Inflammatory macrophage (primary cell): ENCODE results near the gene OVAAL.

Experiments
- DNase-seq, 2 donors: peaks; one replicate each; pipeline ENCODE4 v3.0.0-alpha.2; 2020 to 2022

Gene OVAAL

DNA sequence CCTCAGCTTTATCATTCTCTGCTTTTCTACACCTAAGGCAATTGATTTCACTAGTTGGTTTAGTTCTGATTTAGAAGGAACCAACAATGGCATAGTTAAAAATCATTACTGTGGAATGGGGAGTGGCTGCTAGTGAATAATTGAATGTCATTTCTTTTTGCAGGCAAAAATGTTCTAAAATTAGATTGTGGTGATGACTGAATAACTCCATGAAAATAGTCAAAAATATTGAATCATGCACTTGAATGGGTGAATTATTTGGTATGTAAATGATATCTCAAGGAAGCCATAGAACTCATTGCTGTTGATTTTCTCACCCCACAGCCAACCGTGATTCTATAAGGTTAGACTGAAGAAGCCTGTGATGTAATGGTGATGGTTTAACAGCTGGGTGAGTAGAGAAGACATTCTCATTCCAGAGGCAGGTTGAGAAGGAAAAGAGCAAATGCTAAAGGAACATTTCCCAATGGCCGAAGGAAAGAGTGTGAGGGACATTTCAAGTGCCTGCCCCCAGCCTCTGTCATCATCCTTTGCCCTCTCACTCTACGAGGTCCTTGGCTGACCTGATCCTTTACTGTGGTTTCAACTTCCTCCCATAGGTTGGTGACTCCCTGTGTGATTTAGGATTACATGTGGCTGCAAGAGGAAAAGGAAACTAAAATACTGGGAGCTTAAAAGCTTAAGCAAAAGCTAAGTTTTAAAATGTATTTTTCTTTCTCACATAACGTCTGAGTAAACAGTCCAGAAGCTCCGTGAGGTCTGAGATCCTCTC is 12.5 kb downstream of the OVAAL start:
- DNase-seq, result peak; percentile 12 to 41

DNA sequence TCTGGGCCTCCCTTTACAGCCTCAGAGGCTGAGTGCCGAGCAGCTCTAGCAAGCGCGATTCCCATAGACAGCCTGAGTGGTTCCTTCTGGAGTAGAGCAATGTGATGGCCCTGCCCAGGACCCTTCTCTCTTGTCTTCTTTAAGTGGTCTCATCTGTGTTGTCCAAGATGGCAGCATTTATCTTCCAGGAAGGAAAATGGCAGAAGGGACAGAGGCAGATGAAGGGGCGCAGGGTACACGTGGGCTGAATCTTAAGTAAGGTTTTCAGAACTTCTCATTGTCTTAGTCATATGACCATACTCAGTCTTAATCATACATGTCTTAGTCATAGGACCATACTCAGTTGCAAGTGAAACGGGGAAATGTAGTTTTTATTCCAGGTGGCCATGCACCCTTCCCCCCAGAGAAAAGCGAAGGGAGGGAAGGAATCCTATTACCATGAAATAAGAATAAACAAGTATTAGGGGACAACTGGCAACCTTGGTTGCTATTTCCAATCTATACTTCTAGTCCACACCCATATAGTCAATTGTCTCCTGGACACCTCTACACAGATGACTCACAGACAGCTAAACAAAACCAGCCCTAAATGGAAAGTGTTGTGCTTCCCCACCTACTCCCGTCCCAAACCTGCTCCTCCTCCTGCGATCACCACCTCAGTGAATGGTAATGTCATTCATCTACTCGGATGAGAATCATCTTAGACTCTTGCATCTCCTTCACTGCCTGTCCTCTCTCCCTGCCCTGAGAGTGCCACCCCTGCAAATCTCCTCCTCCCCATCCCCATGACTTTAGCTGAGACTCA is 13.3 kb downstream of the OVAAL start:
- DNase-seq, result peak; percentile 47 to 50

DNA sequence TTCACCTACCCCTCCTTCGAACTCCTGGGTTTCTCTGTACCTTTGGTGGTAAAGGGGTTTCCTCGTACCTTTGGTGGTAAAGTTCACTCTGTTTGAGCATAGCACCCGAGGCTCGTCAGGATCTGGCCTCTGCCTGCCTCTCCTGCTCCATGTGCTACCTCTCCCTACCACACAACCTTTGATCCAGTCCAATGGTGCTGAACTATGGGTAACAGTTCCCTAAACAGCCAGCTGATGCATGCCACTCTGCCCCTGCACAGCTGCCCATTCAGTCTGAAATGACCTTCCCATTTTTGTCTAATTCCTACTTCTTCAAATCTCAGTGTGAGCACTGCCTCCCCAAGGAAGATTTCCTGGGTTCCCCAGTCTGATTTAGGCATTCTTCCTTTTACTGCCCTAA is 14.0 kb downstream of the OVAAL start:
- DNase-seq, result peak; percentile 45 to 59

DNA sequence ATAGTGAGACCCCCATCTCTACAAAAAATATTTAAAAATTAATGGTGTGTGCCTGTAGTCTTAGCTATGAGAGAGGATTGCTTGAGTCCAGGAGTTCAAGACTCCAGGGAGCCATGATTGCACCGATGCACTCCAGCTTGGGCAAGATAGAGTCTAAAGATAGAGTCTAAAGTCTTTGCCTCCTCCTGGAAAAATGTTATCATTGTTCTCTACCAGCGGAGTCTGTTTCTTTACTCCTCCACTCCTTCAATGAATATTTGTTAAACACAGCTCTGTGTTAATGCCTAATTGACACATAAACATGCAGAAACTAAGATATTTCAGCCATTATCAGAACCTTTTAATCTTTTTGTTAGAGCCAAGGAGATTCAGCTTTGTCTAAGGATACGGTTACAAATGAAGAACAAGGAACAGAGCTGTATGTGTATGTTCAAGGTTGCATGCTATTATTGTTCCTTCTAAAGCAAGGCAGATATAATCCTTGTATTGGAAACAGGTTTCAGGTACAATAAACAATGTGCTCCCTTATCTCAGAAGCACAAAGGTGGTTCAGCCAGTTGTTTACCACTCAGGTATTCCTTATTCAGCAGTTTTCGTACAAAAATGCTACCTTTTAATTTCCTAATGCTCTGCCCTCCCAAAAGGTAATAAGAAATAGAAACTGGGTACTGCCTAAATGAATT is 15.4 kb downstream of the OVAAL start:
- DNase-seq, result no peak

DNA sequence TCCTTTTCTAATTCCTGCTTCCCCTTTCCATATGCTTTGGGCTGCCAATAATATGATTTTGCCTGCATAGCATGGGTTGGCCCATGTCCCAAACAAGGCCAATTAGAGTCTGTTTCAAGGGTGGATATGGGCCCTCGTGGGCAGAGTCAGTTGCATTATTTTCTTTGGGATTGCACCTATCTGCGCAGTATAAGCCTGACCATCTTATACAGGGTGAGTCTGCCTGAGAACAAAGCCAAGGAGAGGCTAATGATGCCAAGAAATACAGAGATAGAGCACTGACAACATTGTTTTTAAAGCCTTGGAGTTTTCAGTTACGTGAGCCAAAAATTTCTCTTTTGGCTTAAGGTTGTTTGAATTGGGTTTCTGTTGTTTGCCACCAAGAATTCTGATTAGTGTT is 18.6 kb downstream of the OVAAL start:
- no peak for DNase-seq

DNA sequence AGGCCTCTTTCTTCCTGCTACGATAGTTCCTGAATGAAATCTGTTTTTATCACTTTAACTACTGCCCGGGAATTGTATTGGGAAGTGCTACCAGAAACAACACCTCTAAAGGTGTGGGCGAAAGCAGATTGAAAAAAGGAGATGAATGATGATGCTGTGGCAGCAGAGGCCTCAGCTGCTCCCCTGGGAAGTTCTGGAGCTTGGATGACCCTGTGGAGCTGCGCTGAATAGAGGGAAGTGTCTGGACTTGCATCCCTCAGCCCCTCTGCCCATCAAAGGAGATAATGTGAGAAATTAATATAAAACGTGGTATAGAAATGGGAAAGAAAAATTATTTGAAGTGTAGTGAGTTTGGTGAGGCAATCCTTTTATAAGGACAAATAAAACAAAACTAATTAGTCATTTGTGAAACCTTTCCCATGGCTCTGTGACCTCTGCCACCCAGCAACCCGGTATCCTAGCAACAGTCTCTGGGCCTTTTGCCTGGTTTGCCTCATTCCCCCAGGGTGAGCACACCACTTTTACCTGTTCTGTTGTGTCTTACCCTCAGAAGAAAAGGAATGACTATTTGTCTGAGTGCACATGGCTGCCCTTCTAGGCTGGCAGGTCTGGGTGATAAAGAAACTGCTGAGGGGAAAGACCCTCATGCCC is 21.3 kb downstream of the OVAAL start:
- DNase-seq, result no peak

DNA sequence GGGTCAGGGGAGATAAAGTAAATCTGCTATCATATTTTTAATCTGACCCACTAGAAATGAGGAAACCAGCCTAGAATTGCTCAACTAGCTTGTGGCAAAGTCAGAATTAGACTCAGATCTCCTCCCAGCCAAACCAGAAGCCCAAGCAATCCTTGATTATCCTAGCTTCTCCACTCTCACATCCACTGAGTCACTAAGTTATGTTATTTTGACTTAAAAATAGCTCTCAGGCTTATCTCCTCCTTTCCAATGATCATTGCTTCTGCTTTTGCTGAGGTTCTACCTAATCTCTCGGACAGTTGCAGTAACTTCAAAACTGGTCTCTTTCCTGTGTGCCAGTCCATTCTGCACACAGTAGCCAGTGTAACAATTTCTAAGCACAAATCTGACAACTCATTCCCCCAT is 22.9 kb downstream of the OVAAL start:
- DNase-seq, result peak; percentile 31 to 46

DNA sequence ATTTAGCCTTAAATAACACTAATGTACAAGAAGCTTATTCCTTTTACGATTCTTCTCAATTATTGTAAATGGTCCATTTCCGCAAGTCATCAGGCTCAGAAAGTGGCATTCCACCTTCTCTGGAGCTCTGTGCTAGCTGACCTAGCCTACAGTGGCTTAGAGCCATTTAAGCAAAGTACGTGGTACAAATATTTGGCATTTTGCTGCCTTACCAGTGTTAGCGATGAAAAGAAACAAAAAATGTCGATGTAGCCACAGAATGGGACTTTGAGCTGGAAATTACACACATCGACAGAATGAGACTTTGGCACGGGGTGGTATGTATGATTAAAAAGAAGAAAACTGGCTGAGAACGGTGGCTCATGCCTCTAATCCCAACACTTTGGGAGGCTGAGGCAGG is 26.1 kb downstream of the OVAAL start:
- DNase-seq, result no peak

DNA sequence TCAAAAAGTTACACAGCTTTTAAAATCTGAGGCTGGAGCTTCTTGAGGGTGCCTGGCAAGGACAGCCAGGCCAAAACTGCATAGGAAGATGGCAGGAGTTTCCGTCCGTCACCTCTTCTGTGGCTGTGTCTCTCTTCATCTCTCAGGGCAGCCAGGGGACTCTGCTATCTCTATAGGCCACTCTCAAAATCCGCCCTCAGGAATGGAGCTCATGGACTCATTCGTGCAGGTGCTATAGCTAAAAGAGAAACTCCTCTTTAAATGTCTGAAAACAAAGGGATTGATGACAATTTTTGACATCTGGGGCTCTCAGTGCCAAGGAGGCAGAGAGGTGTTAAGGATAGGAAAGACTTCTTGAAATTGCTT is 27.2 kb downstream of the OVAAL start:
- DNase-seq, result no peak

DNA sequence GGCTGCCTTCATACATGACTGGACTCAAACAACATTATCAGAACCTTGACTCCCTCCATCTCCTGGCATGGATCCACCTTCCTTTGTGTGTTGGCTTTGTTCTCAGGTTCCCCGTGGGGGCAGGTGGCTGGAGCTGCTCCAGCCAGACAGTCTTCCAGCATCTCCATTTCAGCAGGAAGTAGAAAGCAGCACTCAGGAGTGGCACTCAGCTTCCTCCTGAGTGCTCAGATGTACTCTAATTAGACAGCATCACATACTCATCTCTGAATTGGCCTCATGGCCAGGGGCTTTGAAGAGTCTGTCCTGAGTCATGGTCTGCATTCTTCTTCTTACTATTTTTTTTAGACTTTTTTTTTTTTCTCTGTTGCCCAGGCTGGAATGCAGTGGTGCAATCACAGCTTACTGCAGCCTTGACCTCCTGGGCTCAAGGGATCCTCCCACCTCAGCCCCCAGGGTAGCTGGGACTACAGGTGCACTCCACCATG is 27.9 kb downstream of the OVAAL start:
- no peak for DNase-seq

DNA sequence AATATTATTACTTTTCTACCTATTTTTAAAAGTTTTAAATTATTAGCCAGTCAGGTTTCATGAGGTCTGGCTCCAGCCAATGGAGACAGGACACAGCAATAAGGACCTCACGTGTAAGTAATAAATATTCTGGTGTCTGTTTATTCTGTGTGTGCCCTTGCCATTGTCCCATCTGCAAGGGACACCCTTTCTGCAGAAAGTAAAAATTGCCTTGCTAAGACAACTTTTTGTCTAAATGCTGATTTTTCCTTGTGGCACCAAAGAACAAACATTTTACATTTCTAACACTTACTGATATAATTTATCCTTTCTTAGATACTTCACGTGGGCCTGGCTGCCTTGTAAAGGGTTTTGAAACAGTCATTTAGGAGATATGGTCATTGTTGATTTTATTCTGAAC is 29.4 kb downstream of the OVAAL start:
- DNase-seq, result no peak

DNA sequence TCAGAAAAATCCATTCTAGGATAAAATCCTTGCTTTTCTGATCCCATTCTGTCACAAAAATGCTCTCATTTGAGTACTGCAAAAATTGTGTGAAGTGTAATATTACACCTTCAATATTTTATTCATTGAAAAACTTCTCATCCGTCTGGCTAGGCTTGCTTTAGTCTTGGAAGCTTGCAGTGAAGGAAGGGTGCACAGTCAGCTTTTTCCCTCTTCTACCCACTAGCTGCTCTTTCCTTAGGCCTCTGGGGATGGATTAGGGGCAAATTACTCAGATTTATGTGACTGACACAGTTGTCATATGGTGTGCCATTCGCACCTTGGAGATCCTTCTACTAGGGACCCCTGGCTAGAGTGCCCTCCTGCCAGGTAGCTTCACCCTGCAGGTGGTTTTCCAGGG is 32.1 kb downstream of the OVAAL start:
- no peak for DNase-seq

DNA sequence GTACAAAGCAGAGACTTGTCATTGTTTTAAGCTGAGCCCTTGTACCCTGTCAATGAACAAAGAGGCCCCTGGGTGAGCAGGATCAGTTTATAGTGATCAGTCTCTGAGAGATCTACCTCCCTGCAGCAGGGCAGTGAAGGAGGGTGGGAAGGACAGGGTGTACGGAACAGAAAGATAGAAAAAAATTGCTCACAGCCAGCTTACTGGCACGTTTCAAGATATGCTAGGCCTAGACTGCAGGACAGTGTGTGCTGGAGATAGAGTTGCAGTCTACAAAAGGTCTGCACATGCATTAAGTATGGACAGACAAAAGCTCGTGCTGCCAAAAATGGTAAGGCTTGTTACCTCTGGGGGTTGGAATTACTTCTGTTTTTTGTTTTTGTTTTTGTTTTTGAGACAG is 34.6 kb downstream of the OVAAL start:
- no peak for DNase-seq

DNA sequence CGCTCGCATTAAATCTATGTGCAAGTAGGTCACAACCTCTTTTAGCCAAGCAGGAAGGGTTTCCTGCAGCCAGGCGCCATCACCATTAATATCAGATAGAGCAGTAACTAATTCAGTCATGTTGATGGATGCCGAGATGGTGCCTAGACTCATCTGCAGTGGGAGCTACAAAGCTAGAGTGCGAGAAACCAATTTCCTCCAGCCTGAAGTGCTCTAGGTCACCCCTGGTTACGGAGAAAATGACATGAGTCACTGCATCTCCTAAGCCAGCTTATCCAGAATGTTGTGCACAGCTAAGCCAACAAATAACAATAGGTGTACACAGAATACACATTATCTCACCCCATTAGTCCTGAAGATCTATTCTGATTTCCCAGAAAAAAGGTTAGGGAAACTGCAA is 36.0 kb downstream of the OVAAL start:
- DNase-seq, result no peak

DNA sequence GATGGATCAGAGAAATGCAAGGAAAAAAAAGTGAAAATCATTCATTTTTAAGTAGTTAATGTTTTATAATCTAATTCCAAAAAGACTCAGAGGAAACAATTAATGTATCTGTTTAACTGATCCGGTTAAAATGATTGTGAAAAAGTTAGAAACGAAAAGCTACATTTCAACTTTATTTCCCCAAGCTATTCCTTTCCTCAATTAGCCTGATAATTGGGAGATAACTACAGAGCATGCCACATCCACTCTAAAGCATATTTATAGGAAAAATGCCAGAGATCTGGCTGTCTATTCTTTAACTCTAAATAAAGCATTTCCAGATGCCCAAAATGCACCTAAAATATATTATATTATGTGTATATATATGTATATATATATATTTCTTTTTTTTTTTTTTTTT is 37.2 kb downstream of the OVAAL start:
- no peak for DNase-seq

DNA sequence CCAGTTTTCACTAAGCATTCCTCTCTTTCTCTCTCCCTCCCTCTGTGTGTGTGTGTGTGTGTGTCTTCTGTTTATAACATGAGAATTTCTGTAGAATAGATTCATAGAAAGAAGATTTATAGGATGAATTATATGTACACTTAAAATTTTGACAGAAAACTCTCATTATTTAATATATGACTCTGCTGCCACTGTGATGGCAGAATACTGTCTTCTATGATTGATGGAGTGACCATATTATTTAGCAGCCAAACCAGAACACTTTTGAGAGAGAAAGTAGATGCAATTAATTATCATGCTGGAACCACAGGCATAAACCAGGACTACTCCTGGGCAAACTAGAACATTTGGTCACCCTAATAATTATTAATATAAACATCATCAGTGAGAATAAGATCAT is 38.8 kb downstream of the OVAAL start:
- no peak for DNase-seq

DNA sequence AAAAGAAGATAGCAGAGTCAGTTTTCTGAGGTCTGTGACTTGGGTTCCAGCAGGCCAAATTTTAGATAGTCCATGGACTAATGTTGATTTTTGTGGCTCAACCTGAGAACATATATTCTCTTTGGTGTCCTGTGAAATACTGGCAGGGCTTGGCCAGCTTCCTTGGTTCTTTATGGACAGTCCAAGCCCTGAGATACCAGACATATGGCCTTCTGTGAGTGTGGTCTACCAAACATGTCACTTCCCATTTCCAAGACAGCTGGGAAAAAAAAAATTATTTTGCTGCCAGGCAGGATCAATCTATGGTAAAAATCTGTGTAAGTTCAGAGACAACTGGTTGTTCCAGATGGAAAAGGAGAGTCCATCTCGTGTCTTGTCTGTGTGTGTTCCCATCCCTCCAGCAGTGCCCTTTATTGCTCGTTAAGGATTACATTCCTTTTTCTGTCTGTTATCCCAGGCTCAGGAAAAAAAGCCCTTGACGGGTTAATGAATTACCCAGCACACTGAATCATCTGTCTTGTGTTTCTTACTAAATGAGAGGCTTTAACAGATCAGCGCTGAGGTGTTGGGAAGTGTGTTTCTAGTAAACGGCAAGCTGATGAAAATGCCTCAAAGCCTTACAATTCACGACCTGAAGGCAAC is 39.7 kb downstream of the OVAAL start:
- no peak for DNase-seq

DNA sequence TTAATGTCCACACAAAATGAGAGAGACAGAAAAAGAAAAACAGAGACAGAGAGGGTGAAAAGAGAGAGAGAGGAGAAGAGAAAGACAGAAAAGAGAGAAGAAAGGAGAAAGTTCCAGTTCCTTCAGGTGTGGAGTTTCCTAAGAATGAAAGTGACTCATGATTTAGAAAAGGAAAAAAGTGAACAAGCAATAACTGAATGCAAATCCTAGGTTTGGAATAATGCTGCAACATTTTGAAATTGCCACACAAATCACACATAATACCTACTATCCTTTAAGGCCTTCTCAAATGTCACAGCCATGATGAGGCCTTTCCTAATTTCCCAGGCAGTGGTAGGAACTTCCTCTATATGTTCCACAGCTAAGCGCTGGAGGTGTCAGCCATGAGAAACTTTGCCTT is 41.6 kb downstream of the OVAAL start:
- DNase-seq, result no peak

DNA sequence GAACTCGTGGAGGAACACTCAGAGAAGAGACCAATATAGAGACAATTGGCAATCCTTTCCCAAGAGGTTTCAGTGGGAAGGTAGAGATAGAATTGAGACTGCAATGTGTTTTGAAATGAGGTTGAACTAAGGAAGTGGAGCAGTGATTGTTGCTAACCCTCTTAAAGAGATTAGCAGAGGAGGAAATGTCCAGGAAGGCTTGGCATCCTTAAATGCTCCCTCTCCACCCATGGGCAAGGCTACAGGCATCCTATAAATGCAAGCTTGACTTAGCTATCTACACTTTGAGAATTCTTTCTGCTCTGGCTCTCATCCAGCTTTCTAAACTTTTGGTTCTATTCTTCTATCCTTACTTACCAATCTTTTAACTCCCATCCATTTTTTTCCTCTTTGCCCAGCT is 42.7 kb downstream of the OVAAL start:
- DNase-seq, result peak in 1 of 2 donors; percentile 10

DNA sequence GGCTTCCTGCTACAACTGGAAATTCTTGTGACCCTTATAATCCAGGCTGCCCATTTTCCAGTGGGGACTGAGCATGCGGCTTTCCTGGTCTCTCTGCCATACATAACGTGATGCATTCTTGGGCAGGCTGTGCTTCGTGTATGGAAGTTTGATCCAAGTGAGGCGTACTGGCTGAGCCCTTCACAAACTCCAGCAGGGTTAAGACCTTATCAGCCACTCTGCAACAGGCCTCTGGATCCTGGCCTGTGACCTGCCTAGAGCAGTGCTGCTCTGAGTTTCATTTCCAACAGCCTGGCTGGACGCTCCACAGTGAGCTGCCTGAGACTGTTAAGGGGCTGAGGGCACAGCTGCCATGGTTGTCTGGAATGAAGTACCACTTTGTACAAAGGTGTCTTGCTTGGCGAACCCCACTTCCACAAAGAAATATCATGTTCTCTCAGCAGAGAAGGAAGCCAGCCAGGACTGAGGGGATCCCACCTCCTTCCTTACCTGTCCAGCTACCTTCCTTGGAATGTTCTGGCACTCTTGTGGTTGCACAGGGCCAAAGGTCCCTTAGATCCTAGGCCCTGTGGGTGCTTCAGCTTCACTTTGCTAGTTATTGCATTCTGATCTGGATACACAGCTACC is 44.6 kb downstream of the OVAAL start:
- DNase-seq, result no peak

DNA sequence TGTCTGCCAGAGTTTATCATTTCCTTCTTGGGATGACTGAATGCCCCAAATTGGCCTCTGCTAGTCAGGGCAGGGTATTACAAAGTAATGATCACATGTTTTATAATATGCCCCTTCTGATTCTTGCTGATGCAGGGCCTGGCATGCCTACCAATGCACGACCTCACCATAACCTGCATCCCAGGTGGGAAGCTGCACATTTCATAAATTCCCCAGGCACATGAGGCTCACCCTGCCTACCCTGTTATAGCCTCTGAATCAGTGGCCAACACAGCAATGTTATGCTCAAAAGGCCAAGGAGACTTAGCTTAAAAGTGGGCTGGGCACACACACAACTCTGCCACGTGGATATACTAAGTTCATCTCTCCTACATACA is 45.1 kb downstream of the OVAAL start:
- no peak for DNase-seq

DNA sequence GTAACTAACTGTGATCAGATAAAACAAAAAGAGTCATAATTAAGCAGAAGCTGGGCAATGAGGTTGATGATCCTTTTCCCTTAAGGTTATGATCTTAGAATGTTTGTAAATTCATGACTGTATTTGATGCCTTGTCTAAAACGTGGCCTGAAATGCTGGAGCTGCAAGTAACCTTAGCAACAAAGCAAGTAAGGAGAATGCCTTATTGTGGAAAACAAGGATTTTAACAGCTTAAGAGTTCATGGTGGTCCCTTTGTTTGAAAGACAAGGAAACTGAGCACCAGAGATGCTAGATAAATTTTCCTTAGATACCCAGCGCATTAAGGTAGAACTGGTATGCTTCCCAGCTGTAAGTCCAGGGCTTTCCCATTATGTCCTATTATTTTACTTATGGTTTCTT is 47.4 kb downstream of the OVAAL start:
- DNase-seq, result no peak
